Suprapubic skin (tissue), 4 donors: ENCODE measurements around the gene PIP5K1B. TPM values are rescaled to one million over a fixed set of nuclear protein-coding genes. Genes with fewer than 3 reads are reported as not detected.

Experiments used
- DNase-seq, 2 donors: peaks; one replicate each; pipeline ENCODE4 v3.0.0-alpha.2; 2019; ENCODE audit warnings: low spot score in 2 of 2
- H3K27ac ChIP-seq: fragments of 200-600 bp; sonication (generic); one replicate; pipeline ENCODE4 v1.5.1; 2019
- H3K27me3 ChIP-seq: fragments of 200-600 bp; sonication (generic); one replicate; pipeline ENCODE4 v1.5.1; 2019
- H3K36me3 ChIP-seq: fragments of 200-600 bp; sonication (generic); one replicate; pipeline ENCODE4 v1.5.1; 2019
- H3K4me1 ChIP-seq: fragments of 200-600 bp; sonication (generic); one replicate; pipeline ENCODE4 v1.5.1; 2019
- H3K4me3 ChIP-seq: fragments of 200-600 bp; sonication (generic); one replicate; pipeline ENCODE4 v1.5.1; 2019; ENCODE audit warnings: mild to moderate bottlenecking
- H3K9me3 ChIP-seq: fragments of 200-600 bp; sonication (generic); one replicate; pipeline ENCODE4 v1.5.1; 2019
- CTCF ChIP-seq, 2 donors: fragments of 200-600 bp in 1 of 2; fragments of 450-650 bp in 1 of 2; sonication (generic) in 1 of 2; IDR thresholded peaks; one replicate each; pipeline ENCODE4 v1.5.1; 2016 to 2019; ENCODE audit warnings: antibody characterized with exemption in 2 of 2, mild to moderate bottlenecking in 1 of 2, moderate library complexity in 1 of 2
- EP300 ChIP-seq: sonication (generic); formaldehyde crosslinking; IDR thresholded peaks from one replicate; pipeline ENCODE4 v1.6.1; 2017; ENCODE audit warnings: antibody characterized with exemption
- POLR2A ChIP-seq, 2 donors: fragments of 450-650 bp; IDR thresholded peaks; one replicate each; pipeline ENCODE4 v1.6.1; 2017; ENCODE audit warnings: antibody characterized with exemption in 2 of 2, mild to moderate bottlenecking in 2 of 2, moderate library complexity in 2 of 2
- POLR2AphosphoS5 ChIP-seq, 3 donors: sonication (generic); formaldehyde crosslinking; IDR thresholded peaks; one replicate each; pipeline ENCODE4 v1.6.1; 2017; ENCODE audit warnings: antibody characterized with exemption in 3 of 3
- WGBS: methylation state at CpG from one replicate; pipeline ENCODE4 v1.1.5; 2018; 5-methylcytosine and 5-hydroxymethylcytosine counted together
- total RNA-seq, 4 donors: library from RNA; depleted of rRNA; stranded (reverse); fragments of >200 nt; gene quantifications; one replicate each; pipeline ENCODE4 v1.1.0, GENCODE V29; 2016

The PIP5K1B gene
- total RNA-seq, 4 donors from 2014 or later = 1.7 to 7.8 (median 3.4) TPM

GRCh38 chr9:68925175-68925574 is 220.1 kb downstream of the PIP5K1B start:
- WGBS = 56% methylated on average over 6 of the region's 6 CpGs
- no peak overlapping the region for H3K27ac ChIP-seq
- H3K9me3 ChIP-seq = no peaks in the 10 kb centered on the region
- no peak for TF ChIP-seq CTCF (IDR thresholded peaks at IDR 0.05)
- no peak for DNase-seq
- H3K4me1 ChIP-seq = no peaks in the 10 kb centered on the region
- no peaks in the 10 kb centered on the region for H3K36me3 ChIP-seq
- no peak overlapping the region for H3K4me3 ChIP-seq
- H3K27me3 ChIP-seq = peaks cover 3% of the 10 kb centered on the region

DNA sequence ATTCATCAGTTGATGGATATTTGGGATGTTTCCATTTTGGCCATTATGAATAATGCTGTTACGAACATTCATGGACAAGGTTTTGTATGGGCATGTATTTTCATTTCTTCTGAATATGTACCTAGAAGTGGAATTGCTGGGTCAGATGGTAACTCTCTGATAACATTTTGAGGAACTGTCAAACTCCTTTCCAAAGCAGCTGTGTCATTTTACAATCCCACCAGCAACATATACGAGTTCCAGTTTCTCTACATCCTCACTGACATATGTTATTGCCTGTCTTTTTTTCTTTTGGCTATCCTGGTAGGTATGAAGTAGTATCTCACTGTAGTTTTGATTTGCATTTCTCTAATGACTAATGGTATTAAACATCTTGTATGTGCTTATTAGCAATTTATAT is 222.1 kb downstream of the PIP5K1B start:
- H3K27ac ChIP-seq = no peak overlapping the region
- peaks cover 3% of the 10 kb centered on the region for H3K27me3 ChIP-seq
- no peak for DNase-seq
- no peak overlapping the region for H3K4me3 ChIP-seq
- 68% methylated on average over 2 of the region's 2 CpGs for WGBS
- TF ChIP-seq CTCF (IDR thresholded peaks at IDR 0.05) (no peak), POLR2A (IDR thresholded peaks at IDR 0.05) (no peak)
- H3K9me3 ChIP-seq = no peaks in the 10 kb centered on the region
- no peaks in the 10 kb centered on the region for H3K4me1 ChIP-seq
- no peaks in the 10 kb centered on the region for H3K36me3 ChIP-seq

GRCh38 chr9:68931821-68932220 is 226.8 kb downstream of the PIP5K1B start:
- Histone ChIP-seq H3K4me1 (no peaks in the 10 kb centered on the region), H3K36me3 (no peaks in the 10 kb centered on the region), H3K4me3 (no peak overlapping the region), H3K27ac (no peak overlapping the region), H3K27me3 (peaks cover 3% of the 10 kb centered on the region), H3K9me3 (no peaks in the 10 kb centered on the region)
- WGBS = 81% methylated on average over 6 of the region's 6 CpGs
- no peak for TF ChIP-seq POLR2AphosphoS5 (IDR thresholded peaks at IDR 0.05)
- no peak for TF ChIP-seq EP300
- TF ChIP-seq POLR2A (IDR thresholded peaks at IDR 0.05) = no peak
- no peak for TF ChIP-seq CTCF (IDR thresholded peaks at IDR 0.05)
- DNase-seq = no peak

GRCh38 chr9:68932458-68932857 is 227.4 kb downstream of the PIP5K1B start:
- TF ChIP-seq POLR2AphosphoS5 (IDR thresholded peaks at IDR 0.05) (no peak), CTCF (IDR thresholded peaks at IDR 0.05) (no peak), POLR2A (IDR thresholded peaks at IDR 0.05) (no peak)

DNA sequence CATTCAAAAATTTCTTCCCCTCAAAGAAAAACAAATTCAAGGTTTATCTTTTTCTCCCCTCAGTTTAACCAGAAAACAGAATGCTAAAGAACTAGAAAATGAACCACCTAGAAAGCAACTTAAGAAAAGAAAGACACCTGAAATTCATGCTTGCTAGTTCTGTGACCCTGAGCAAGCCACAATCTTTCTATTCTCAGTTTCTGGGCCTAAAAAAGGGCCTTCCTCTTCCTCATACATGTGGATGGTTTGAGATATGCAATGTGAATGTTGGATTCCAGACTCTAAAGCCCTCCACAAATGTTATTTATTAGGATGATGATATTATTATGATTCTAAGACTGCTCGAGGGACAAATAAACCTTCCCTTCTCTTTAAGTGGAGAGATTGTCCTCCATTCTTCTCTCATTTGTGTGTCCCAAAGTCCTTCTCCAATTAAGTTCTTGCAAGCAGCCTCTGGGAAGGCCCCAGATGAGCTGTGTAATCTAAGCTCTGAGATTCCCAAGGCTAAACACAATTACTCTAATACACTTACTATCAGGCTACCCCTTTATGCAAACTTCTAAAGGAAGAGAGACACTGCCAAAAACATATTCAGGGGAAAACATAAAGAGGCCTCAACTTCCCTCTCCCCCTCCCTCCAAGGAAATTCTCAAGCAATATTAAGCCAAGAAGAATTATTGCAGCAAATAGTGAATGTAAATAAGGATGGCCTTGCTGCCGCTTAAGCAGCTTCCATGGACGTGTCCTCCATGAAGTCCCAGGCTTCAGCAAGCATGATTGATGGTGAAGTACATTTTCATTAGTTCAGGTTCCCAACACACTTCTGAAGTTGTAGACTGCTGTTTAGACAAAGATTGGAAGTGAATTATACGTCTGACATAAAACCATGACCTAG is 228.6 kb downstream of the PIP5K1B start:
- Histone ChIP-seq H3K4me3 (no peak overlapping the region), H3K9me3 (no peaks in the 10 kb centered on the region), H3K27me3 (peaks cover 3% of the 10 kb centered on the region), H3K27ac (no peak overlapping the region), H3K4me1 (no peaks in the 10 kb centered on the region), H3K36me3 (no peaks in the 10 kb centered on the region)
- DNase-seq = no peak
- WGBS = 69% methylated on average over 4 of the region's 4 CpGs
- TF ChIP-seq EP300 (no peak), POLR2A (IDR thresholded peaks at IDR 0.05) (no peak), CTCF (IDR thresholded peaks at IDR 0.05) (no peak), POLR2AphosphoS5 (IDR thresholded peaks at IDR 0.05) (no peak)

More at GRCh38 chr9:68932458-68932857, 227.4 kb downstream of the PIP5K1B start:
- Histone ChIP-seq H3K27ac (no peak overlapping the region), H3K4me1 (no peaks in the 10 kb centered on the region), H3K4me3 (no peak overlapping the region), H3K27me3 (peaks cover 3% of the 10 kb centered on the region), H3K36me3 (no peaks in the 10 kb centered on the region), H3K9me3 (no peaks in the 10 kb centered on the region)
- no peak for DNase-seq
- WGBS = 86% methylated on average over 1 of the region's 1 CpG
